Measurements from ENCODE around the gene PHC1.

- no peak for TF ChIP-seq BHLHE40 (IDR thresholded peaks at IDR 0.05; ENCODE audit: borderline replicate concordance)
- no peak for TF ChIP-seq ZNF384 (IDR thresholded peaks at IDR 0.05)
- no peak for TF ChIP-seq FOXM1 (IDR thresholded peaks at IDR 0.05; ENCODE audit: borderline replicate concordance)
- TF ChIP-seq ELF4 (IDR thresholded peaks at IDR 0.05) = no peak
- no peak for TF ChIP-seq NFRKB (IDR thresholded peaks at IDR 0.05)
- TF ChIP-seq SP1 (IDR thresholded peaks at IDR 0.05) = no peak
- no peak for TF ChIP-seq PKNOX1 (IDR thresholded peaks at IDR 0.05)
Observed at GRCh38 chr12:8941691-8942478, 27.6 kb downstream of the PHC1 start.

Measured in HEK293T (cell line).